Activated gamma-delta T cell (primary cell): ENCODE data around the gene MAGI2.

ENCODE experiments used
- DNase-seq: peaks from one replicate; lab custom pipeline; 2025; lab: John Stamatoyannopoulos, UW

The MAGI2 gene

GRCh38 chr7:78179211-78179610 is 1274.3 kb downstream of the MAGI2 start:
- no peak for DNase-seq

- no peak for DNase-seq
Measured at GRCh38 chr7:78178319-78178718, 1275.1 kb downstream of the MAGI2 start.

- no peak for DNase-seq
Measured at GRCh38 chr7:78176171-78176570, 1277.3 kb downstream of the MAGI2 start.

- DNase-seq, result no peak
Measured at GRCh38 chr7:78175330-78176100, 1278.0 kb downstream of the MAGI2 start.

- no peak for DNase-seq
Measured at GRCh38 chr7:78173666-78174065, 1279.8 kb downstream of the MAGI2 start.

GRCh38 chr7:78172933-78173591 is 1280.4 kb downstream of the MAGI2 start:
- no peak for DNase-seq

GRCh38 chr7:78172267-78172757 is 1281.2 kb downstream of the MAGI2 start:
- no peak for DNase-seq

GRCh38 chr7:78171398-78171797 is 1282.1 kb downstream of the MAGI2 start:
- DNase-seq, result no peak

GRCh38 chr7:78170815-78171214 is 1282.7 kb downstream of the MAGI2 start:
- DNase-seq, result no peak

- no peak for DNase-seq
Measured at GRCh38 chr7:78169992-78170391, 1283.5 kb downstream of the MAGI2 start.

- no peak for DNase-seq
Measured at GRCh38 chr7:78168865-78169264, 1284.6 kb downstream of the MAGI2 start.

GRCh38 chr7:78167860-78168259 is 1285.6 kb downstream of the MAGI2 start:
- DNase-seq, result no peak

- no peak for DNase-seq
Measured at GRCh38 chr7:78165854-78166253, 1287.6 kb downstream of the MAGI2 start.

- no peak for DNase-seq
Measured at GRCh38 chr7:78165454-78165853, 1288.0 kb downstream of the MAGI2 start.

GRCh38 chr7:78164459-78164858 is 1289.0 kb downstream of the MAGI2 start:
- DNase-seq, result no peak

GRCh38 chr7:78161781-78162180 is 1291.7 kb downstream of the MAGI2 start:
- DNase-seq, result no peak

- no peak for DNase-seq
Measured at GRCh38 chr7:78159545-78159944, 1293.9 kb downstream of the MAGI2 start.

GRCh38 chr7:78153285-78153684 is 1300.2 kb downstream of the MAGI2 start:
- DNase-seq, result no peak

- no peak for DNase-seq
Measured at GRCh38 chr7:78151229-78151628, 1302.2 kb downstream of the MAGI2 start.

GRCh38 chr7:78149787-78150186 is 1303.7 kb downstream of the MAGI2 start:
- no peak for DNase-seq

GRCh38 chr7:78148166-78148894 is 1305.1 kb downstream of the MAGI2 start:
- no peak for DNase-seq

GRCh38 chr7:78146546-78146945 is 1306.9 kb downstream of the MAGI2 start:
- DNase-seq, result no peak

GRCh38 chr7:78143661-78144060 is 1309.8 kb downstream of the MAGI2 start:
- no peak for DNase-seq
